ENCODE measurements around the gene PPP1R14C. TPM values are rescaled to one million over a fixed set of nuclear protein-coding genes. Genes with fewer than 3 reads are reported as not detected.

The PPP1R14C gene
- total RNA-seq, 2 donors from 2014 or later = not detected

DNA sequence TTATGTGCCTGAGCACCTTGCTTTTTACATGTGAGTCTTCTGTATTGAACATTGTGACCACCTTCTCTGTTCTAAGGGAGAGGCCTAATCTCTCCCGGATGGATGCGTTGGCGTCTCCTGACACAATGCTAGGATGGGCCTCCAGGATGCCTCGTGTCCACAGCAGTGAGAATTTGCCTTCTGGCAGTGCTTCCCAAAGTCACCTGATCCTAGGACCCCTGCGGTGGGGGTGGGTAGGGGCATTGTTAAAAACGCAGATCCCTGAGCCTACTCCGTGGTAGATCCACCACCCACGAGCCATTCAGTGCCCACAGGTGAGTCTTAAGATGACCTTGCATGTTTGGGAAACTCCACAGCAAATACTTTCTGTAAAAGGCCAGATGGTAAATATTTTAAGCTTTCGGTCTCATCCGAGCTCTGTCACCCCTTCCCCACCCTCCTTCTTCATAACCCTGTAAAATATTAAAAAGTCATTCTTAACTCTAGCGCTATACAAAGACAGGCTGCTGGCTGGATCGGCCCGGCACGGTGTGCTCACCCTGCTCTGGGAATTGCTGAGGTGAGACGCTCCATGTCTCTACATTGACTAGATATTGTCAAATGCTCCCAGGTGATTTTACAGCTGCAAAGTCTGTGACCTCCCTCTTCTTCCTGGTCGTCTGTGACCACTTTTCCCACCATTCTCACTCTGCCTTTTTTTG lies 119.3 kb downstream of the PPP1R14C start:
- Mint-ChIP-seq H3K27ac (no peak overlapping the region), H3K4me3 (no peak overlapping the region), H3K4me1 (no peaks in the 10 kb centered on the region), H3K36me3 (ENCODE audit: low read depth) (no peaks in the 10 kb centered on the region), H3K9me3 (no peaks in the 10 kb centered on the region), H3K27me3 (peaks cover 9% of the 10 kb centered on the region)
- no peak for ATAC-seq (replicated peaks)

DNA sequence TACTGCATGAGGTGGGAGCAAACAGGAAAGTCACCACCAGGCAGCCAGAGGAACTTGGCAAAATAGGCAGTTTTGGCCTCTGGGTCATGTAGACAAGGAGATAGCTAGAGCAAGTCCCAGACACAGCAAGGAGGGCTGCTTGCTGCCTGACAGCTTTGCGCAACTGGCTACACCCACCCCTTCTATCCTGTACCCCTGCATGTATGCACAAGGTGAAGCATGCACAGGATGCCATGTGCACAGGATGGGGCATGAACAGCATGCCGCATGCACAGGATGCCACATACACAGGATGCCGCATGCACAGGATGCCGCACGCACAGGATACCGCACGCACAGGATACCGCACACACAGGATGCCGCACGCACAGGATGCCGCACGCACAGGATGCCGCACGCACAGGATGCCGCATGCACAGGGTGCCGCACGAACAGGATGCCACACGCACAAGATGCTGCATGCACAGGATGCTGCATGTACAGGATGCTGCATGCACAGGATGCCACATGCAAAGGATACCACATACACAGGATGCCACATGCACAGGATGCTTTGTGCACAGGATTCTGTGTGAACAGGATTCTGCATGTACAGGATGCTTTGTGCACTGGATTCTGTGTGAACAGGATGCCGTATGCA lies 121.0 kb downstream of the PPP1R14C start:
- no peaks in the 10 kb centered on the region for H3K36me3 Mint-ChIP-seq (ENCODE audit: low read depth)
- H3K27me3 Mint-ChIP-seq = peaks cover 3% of the 10 kb centered on the region
- no peak overlapping the region for H3K4me3 Mint-ChIP-seq
- no peak for ATAC-seq (replicated peaks)
- no peaks in the 10 kb centered on the region for H3K4me1 Mint-ChIP-seq
- no peak overlapping the region for H3K27ac Mint-ChIP-seq
- H3K9me3 Mint-ChIP-seq = no peaks in the 10 kb centered on the region

DNA sequence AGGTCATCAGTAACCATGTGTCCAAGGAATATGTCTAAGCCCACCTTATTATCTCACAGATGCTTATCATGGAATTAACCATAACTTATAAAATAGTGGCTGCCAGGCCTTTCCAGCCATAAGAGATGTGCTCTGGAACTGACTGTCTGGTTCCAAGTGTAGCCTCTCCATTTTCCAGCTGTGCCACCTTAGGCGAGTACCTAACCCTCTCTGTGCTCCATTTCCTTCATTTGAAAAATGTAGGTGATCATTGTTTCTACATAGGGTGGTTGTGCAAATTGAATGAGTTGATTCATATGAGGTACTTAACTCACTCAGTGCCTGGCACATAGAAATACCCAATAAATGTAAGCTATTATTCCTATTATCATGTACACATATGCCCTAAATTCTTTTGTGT lies 123.5 kb downstream of the PPP1R14C start:
- H3K27me3 Mint-ChIP-seq = peaks cover 3% of the 10 kb centered on the region
- H3K4me1 Mint-ChIP-seq = no peaks in the 10 kb centered on the region
- no peaks in the 10 kb centered on the region for H3K9me3 Mint-ChIP-seq
- no peak for ATAC-seq (replicated peaks)
- no peak overlapping the region for H3K27ac Mint-ChIP-seq
- H3K4me3 Mint-ChIP-seq = no peak overlapping the region
- no peaks in the 10 kb centered on the region for H3K36me3 Mint-ChIP-seq (ENCODE audit: low read depth)

DNA sequence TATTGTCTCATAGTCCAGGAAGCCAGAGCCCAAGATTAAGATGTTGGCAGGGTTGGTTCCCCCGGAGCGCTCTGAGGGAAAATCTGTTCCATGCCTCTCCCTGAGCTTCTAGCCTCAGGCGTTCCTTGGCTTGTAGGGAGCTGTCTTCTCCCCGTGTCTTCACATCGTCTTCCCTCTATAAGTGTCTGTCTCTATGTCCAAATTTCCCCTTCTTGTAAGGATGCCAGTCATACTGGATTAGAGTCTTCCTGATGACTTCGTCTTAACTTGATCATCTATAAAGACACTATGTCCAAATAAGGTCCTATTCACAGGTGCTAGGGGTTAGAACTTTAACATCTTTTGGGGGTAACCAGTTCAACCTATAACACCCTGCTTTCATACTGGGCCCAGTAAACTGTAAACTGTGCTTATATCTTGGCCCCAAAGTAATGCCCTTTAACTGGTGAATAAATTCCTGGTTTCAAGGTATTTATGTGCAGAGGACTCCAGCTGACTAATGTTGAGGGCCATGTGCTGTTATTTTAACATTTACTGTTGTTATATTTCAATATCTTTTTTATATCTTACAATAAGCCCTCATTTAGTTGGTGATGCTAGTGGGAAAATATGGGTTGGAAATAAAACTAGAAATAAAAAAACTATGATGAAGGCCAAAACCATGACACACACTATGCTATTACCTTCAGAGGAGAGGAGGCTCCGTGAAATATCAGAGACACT lies 124.3 kb downstream of the PPP1R14C start:
- Mint-ChIP-seq H3K9me3 (no peaks in the 10 kb centered on the region), H3K36me3 (ENCODE audit: low read depth) (no peaks in the 10 kb centered on the region), H3K27me3 (peaks cover 3% of the 10 kb centered on the region), H3K4me3 (no peak overlapping the region), H3K27ac (no peak overlapping the region), H3K4me1 (no peaks in the 10 kb centered on the region)
- ATAC-seq (replicated peaks) = no peak

DNA sequence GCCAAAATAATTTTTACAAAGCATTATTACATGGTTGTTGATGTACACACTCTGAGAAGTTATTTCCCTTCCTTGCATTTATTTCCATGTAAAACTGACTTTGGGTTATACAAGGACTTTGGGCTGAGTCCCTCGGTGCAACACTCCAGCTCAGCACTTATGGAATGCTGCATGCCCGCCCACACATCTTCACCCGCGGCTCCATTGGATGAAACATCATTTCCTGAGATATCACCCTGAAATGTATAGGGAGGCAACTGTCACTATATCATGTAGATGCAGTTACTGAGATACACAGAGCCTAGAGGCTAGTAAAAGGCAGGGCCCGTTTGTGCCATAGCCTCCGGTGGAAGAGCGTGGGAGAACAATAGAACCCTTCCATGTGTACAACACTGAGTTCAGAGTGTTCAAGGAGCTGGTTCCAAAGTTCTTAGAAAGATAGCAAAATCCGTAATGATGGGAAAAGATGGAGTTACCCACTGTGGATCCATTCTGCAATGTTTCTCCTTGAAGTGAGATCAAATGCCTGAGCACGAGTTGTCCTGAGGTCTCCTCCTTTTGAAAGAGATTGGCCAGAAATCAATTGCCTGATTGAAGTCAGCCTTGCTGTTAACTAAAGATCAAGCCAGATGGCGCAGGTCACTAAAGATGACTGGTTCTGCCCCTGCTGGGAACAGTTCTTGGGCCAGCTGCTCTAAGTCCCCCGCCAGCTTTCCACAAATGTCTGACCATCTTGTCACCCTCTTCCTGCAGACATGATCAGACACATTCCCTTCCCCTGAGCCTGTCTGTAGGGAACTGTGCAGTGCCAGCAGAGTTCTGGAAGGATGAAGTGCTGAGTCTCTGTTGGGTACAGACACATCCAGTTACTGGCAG lies 125.1 kb downstream of the PPP1R14C start:
- Mint-ChIP-seq H3K4me3 (no peak overlapping the region), H3K27ac (no peak overlapping the region), H3K36me3 (ENCODE audit: low read depth) (no peaks in the 10 kb centered on the region), H3K9me3 (no peaks in the 10 kb centered on the region), H3K4me1 (no peaks in the 10 kb centered on the region), H3K27me3 (peaks cover 3% of the 10 kb centered on the region)
- ATAC-seq (replicated peaks) = no peak

DNA sequence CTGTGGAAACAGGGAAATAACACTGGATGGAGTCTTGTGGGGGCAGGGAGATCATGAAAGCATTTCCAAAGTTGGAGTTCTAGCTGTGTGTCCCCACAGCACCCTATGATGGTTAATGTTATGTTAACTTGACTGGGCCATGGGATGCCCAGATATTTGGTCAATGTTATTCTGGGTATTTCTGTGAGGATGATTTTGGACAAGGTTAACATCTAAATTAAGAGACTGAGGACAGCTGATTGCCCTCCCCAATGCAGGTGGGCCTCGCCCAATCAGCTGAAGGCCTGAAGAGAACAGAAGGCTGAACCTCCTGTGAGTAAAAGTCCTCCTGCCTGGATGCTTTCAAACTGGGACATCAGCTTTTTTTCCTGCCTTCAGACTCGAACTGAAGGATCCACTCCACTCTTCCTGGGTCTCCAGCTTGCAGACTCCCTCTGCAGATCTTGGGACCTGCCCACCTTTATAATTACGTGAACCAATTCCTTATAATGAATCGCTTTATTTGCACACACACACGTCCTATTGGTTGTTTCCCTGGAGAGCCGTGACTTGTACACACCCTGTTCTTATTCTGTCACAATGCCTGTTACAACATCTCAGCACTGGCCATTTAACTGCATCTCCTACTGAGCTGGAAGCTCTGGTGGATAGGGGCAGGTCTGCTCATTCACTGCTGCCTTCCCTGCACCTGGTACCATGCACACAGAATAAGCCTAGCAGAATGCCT lies 126.4 kb downstream of the PPP1R14C start:
- no peaks in the 10 kb centered on the region for H3K9me3 Mint-ChIP-seq
- no peak overlapping the region for H3K4me3 Mint-ChIP-seq
- H3K36me3 Mint-ChIP-seq (ENCODE audit: low read depth) = no peaks in the 10 kb centered on the region
- no peak for ATAC-seq (replicated peaks)
- no peak overlapping the region for H3K27ac Mint-ChIP-seq
- H3K4me1 Mint-ChIP-seq = no peaks in the 10 kb centered on the region
- peaks cover 3% of the 10 kb centered on the region for H3K27me3 Mint-ChIP-seq

DNA sequence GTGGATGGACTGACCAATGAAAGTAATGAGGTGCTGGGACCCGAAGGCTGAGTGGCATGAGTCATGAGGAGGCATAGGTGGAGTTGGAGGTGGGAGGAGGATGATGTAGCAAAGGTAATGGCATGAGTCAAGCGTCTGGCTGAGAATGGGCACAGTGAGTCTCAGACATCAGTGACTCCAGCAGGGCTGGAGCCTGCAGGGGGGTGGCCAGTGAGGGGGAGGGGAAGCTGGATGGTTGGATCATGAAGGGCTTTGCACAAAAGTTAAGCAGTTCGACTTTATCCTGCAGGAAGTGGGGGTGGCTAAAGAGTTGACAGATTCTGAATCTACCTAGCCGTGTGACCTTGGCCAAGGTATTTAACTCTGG lies 127.0 kb downstream of the PPP1R14C start:
- peak; percentile 67 for ATAC-seq (replicated peaks)
- H3K4me1 Mint-ChIP-seq = no peaks in the 10 kb centered on the region
- no peak overlapping the region for H3K4me3 Mint-ChIP-seq
- peaks cover 3% of the 10 kb centered on the region for H3K27me3 Mint-ChIP-seq
- no peaks in the 10 kb centered on the region for H3K36me3 Mint-ChIP-seq (ENCODE audit: low read depth)
- H3K9me3 Mint-ChIP-seq = no peaks in the 10 kb centered on the region
- no peak overlapping the region for H3K27ac Mint-ChIP-seq

DNA sequence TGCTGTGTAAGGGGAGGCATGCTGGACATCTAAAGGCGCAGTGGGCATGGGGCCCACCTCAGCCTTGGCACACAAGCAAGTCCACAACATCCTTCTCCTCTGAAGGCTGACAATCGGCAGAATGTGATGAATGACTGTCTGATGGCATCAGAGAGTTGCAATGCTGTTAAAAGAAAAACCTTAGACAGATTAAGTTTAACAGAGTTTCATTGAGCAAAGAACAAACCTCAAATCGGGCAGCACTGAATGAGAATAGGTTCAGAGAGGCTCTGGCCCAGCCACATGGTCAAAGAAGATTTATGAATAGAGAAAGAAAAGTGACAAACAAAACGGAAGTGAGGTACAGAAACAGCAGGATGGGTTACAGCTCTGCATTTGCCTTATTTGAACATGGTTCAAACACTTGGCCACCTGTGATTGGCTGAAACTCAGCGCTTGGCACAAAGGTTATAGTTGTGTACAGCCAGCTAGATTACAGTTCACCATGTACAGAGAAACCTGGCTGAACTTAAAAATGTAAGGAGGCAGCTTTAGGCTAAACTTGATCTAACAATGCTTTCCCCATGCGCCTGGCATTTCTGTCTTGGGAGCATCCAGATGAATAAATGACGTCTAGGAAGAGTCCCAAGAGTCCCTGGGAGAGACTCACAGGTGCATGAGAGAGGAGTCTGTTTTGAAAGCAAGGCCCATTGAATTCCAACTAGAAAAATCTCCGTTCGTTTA lies 127.6 kb downstream of the PPP1R14C start:
- H3K9me3 Mint-ChIP-seq = no peaks in the 10 kb centered on the region
- no peak overlapping the region for H3K27ac Mint-ChIP-seq
- ATAC-seq (replicated peaks) = no peak
- no peak overlapping the region for H3K4me3 Mint-ChIP-seq
- peaks cover 3% of the 10 kb centered on the region for H3K27me3 Mint-ChIP-seq
- no peaks in the 10 kb centered on the region for H3K36me3 Mint-ChIP-seq (ENCODE audit: low read depth)
- no peaks in the 10 kb centered on the region for H3K4me1 Mint-ChIP-seq

DNA sequence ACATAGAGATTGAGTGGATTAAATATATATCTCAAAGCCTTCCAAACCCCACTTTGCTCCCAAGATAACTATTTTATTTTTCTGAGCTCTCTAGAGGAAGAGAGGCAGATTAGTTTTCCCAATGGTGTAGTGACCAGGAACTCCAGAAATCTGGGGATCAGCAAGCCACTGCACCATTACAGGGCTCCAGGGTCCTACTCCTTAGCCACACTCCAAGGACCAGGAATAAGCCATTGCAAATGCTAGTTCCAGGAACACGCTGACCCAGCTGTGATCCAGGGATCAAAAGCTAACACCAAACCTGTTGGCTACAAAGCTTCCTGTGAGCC lies 128.3 kb downstream of the PPP1R14C start:
- no peaks in the 10 kb centered on the region for H3K4me1 Mint-ChIP-seq
- peaks cover 5% of the 10 kb centered on the region for H3K27me3 Mint-ChIP-seq
- H3K9me3 Mint-ChIP-seq = no peaks in the 10 kb centered on the region
- no peak overlapping the region for H3K4me3 Mint-ChIP-seq
- no peaks in the 10 kb centered on the region for H3K36me3 Mint-ChIP-seq (ENCODE audit: low read depth)
- H3K27ac Mint-ChIP-seq = no peak overlapping the region
- ATAC-seq (replicated peaks) = no peak

DNA sequence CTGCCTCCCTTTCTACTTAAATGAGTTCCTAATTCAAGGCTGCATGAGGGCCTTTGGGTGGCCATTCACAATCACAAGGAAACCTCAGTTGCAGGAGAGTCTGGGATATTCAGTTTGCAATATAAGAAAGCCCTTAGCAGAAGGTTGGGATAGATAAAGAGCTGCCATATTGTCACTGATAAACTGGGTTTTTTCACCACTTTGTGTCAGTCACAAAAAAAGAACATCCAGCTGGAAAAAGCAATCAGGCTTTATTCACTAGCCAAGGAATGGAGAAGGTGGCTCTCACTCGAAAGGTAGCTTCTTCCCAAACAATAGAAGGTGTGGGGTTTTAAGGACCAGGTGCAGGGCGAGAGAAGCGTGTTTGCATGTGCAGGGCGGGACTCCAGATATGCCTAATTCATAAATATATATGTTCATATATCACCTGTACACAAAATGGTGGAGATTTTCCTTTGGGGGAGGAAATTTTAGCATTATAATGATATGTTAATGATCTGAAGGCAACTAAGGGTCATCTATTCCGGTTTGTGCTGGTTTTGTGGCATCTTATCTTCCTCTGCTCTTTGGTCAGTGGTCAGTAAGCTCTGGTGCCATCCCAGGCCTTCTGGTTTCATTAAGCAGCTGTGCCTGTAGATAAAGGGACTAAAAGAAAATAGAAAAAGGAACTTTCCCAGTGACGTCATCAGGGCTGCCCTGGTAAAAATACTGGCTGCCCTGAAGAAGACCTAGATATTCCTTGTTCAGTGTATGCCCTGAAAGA lies 128.8 kb downstream of the PPP1R14C start:
- Mint-ChIP-seq H3K36me3 (ENCODE audit: low read depth) (no peaks in the 10 kb centered on the region), H3K27me3 (peaks cover 8% of the 10 kb centered on the region), H3K4me3 (no peak overlapping the region), H3K9me3 (no peaks in the 10 kb centered on the region), H3K27ac (no peak overlapping the region), H3K4me1 (no peaks in the 10 kb centered on the region)
- ATAC-seq (replicated peaks) = no peak

DNA sequence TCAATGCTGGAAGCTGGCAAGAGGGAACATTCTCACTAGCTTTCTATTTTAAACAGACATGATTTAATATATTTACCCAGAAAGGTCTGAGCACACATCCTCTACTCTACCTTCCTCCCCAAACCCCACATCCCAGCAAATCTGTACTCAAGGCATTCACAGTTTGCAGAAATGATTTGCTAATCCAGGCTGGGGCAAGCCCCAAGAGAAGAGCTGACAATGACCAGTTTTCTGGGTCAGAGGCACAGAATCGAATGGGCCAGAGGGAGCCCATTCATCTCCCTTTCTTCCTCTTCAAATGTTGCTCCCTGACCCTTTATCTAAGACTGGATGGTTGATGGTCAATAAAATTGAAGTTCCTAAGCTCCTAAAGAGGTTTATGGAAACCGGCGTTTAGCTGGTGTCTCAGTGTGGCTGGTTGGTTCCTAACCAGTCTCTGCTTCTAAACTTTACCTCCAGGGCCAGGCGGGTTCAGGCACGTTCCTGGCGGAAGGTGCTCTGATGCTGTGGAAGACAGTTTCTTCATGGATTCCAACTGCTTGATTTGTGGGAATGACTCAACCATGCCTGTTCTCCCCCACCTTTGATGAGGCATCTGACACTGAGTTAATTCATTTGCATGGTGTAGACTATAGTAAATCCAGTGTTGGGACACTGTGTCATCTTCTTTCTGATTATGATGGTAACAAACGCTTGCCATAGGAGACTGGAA lies 129.6 kb downstream of the PPP1R14C start:
- H3K4me1 Mint-ChIP-seq = no peaks in the 10 kb centered on the region
- H3K9me3 Mint-ChIP-seq = no peaks in the 10 kb centered on the region
- H3K27ac Mint-ChIP-seq = no peak overlapping the region
- no peak overlapping the region for H3K4me3 Mint-ChIP-seq
- peaks cover 8% of the 10 kb centered on the region for H3K27me3 Mint-ChIP-seq
- ATAC-seq (replicated peaks) = no peak
- no peaks in the 10 kb centered on the region for H3K36me3 Mint-ChIP-seq (ENCODE audit: low read depth)

DNA sequence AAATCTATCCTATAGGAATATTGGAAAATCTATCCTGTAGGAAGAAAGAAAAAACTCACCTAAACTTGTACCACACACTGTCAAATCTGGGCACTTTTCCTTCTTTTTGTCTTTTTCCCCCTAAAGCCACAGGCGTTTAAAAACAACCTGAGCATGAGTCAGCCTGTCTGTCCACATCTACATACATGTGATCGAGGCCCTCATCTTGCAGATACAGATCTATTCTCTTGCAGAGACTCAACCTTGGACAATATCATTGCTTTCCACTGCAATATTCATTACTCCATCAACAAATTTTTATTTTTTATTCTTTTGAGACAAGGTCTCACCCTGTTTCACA lies 130.1 kb downstream of the PPP1R14C start:
- no peak overlapping the region for H3K27ac Mint-ChIP-seq
- ATAC-seq (replicated peaks) = no peak
- no peaks in the 10 kb centered on the region for H3K9me3 Mint-ChIP-seq
- H3K36me3 Mint-ChIP-seq (ENCODE audit: low read depth) = no peaks in the 10 kb centered on the region
- H3K27me3 Mint-ChIP-seq = peaks cover 8% of the 10 kb centered on the region
- no peaks in the 10 kb centered on the region for H3K4me1 Mint-ChIP-seq
- H3K4me3 Mint-ChIP-seq = no peak overlapping the region

Measured in activated T-helper 17 cell treated with anti-CD3 and anti-CD28 coated beads, Interleukin-2, amount 50 U/mL, for 72 hours (primary cell).